Measurements from ENCODE around the gene SUPT20H.

GRCh38 chr13:37094099-37094498 lies 34.6 kb upstream of the SUPT20H start:
- TF ChIP-seq EP300 (IDR thresholded peaks at IDR 0.05; ENCODE audit: low read depth) (no peak), CTCF (IDR thresholded peaks at IDR 0.05) (no peak)
